HG03103 (cell line): ENCODE data around the gene HIC1.

Source experiments
- ATAC-seq: cut with Tn5 transposase; IDR thresholded peaks from one replicate; pipeline ENCODE4 v1.9.1; 2021; ENCODE audit warnings: low read depth; ENCODE audit not compliant: unreplicated experiment

Gene HIC1

GRCh38 chr17:2025220-2025621 is 29.7 kb upstream of the HIC1 start, which contains the start of gene RTN4RL1:
TSS of gene RTN4RL1 (minus strand) at chr17:2025334. CDS start at chr17:2024865, 469 bp downstream.
- ATAC-seq, result no peak

GRCh38 chr17:2025622-2026309 is 29.1 kb upstream of the HIC1 start:
- no peak for ATAC-seq

GRCh38 chr17:2027528-2028233 is 27.2 kb upstream of the HIC1 start:
- ATAC-seq, result no peak

GRCh38 chr17:2028234-2028614 is 26.7 kb upstream of the HIC1 start:
- ATAC-seq, result no peak

- ATAC-seq, result no peak
Measured at GRCh38 chr17:2028737-2029136, 26.2 kb upstream of the HIC1 start.

GRCh38 chr17:2029911-2030778 is 24.8 kb upstream of the HIC1 start, which contains the start of gene DPH1:
TSS of gene DPH1 (plus strand) at chr17:2030153. CDS start at chr17:2030170, 17 bp downstream.
- peak; percentile 64 for ATAC-seq

GRCh38 chr17:2030779-2031163 is 24.1 kb upstream of the HIC1 start:
- ATAC-seq, result no peak

GRCh38 chr17:2033153-2033552 is 21.8 kb upstream of the HIC1 start:
- ATAC-seq, result no peak

- ATAC-seq, result no peak
Measured at GRCh38 chr17:2034157-2034556, 20.7 kb upstream of the HIC1 start.

- ATAC-seq, result no peak
Measured at GRCh38 chr17:2034806-2035540, 19.9 kb upstream of the HIC1 start.

- ATAC-seq, result no peak
Measured at GRCh38 chr17:2035541-2036488, 19.1 kb upstream of the HIC1 start.

- ATAC-seq, result no peak
Measured at GRCh38 chr17:2037155-2037554, 17.7 kb upstream of the HIC1 start.

- ATAC-seq, result no peak
Measured at GRCh38 chr17:2040219-2040827, 14.6 kb upstream of the HIC1 start.

GRCh38 chr17:2040942-2041560 is 13.9 kb upstream of the HIC1 start:
- no peak for ATAC-seq

- peak; percentile 87 for ATAC-seq
Measured at GRCh38 chr17:2041561-2042389, 13.1 kb upstream of the HIC1 start, which contains the start of gene OVCA2. TSS of gene OVCA2 (plus strand) at chr17:2042022. CDS start at chr17:2042048, 26 bp downstream.

GRCh38 chr17:2042390-2042847 is 12.5 kb upstream of the HIC1 start:
- peak; percentile 9 for ATAC-seq

- no peak for ATAC-seq
Measured at GRCh38 chr17:2042933-2043332, 12.0 kb upstream of the HIC1 start.
